CD4-positive, alpha-beta memory T cell (primary cell): ENCODE data around the gene NSUN6. TPM values are rescaled to one million over a fixed set of nuclear protein-coding genes. Genes with fewer than 3 reads are reported as not detected.

Experiments used
- CTCF ChIA-PET: fragments of 350-600 bp; sonication (Branson Sonifier 250); formaldehyde crosslinking; loops from one replicate; lab custom pipeline; 2021; ENCODE audit warnings: inconsistent platforms; ENCODE audit not compliant: partially characterized antibody; lab: Charles Lee
- POLR2A ChIA-PET: fragments of 350-600 bp; sonication (Branson Sonifier 250); formaldehyde crosslinking; loops from one replicate; lab custom pipeline; 2021; ENCODE audit not compliant: partially characterized antibody; lab: Charles Lee
- DNase-seq, 5 donors: peaks; one replicate each; pipeline versions ENCODE4 v3.0.0 to v3.0.0-alpha.2; 2020 to 2022; ENCODE audit warnings: mixed read lengths in 1 of 5
- H3K27ac ChIP-seq: one replicate; pipeline ENCODE4 v1.7.0; 2013; ENCODE audit warnings: low read depth, low read length
- H3K27me3 ChIP-seq: 2 replicates; pipeline ENCODE4 v1.7.0; 2013; ENCODE audit warnings: mild to moderate bottlenecking, low read length, moderate library complexity; ENCODE audit not compliant: insufficient read depth
- H3K36me3 ChIP-seq: 2 replicates; pipeline ENCODE4 v1.7.0; 2013; ENCODE audit warnings: mild to moderate bottlenecking, low read length, moderate library complexity; ENCODE audit not compliant: insufficient read depth
- H3K4me1 ChIP-seq: 2 replicates; pipeline ENCODE4 v1.7.0; 2013; ENCODE audit warnings: mild to moderate bottlenecking, low read length, moderate library complexity; ENCODE audit not compliant: insufficient read depth
- H3K4me3 ChIP-seq, 2 donors: one replicate each; pipeline ENCODE4 v1.7.0; 2013; ENCODE audit warnings: low read length in 2 of 2, mild to moderate bottlenecking in 1 of 2
- H3K9me3 ChIP-seq, 2 donors: one replicate each; pipeline ENCODE4 v1.7.0; 2013; ENCODE audit warnings: low read length in 2 of 2, control low read depth in 1 of 2; ENCODE audit not compliant: control insufficient read depth in 1 of 2
- H3K27ac Mint-ChIP-seq, 7 donors: one replicate each; pipeline ENCODE4 v1.8.0; 2020 to 2021; ENCODE audit warnings: mixed read lengths in 7 of 7, mild to moderate bottlenecking in 6 of 7, inconsistent platforms in 3 of 7, moderate library complexity in 3 of 7
- H3K27me3 Mint-ChIP-seq, 2 donors: one replicate each; pipeline ENCODE4 v1.8.0; 2020 to 2021; ENCODE audit warnings: mixed read lengths in 2 of 2
- H3K36me3 Mint-ChIP-seq, 2 donors: one replicate each; pipeline ENCODE4 v1.8.0; 2020 to 2021; ENCODE audit warnings: mixed read lengths in 2 of 2, inconsistent platforms in 1 of 2, mild to moderate bottlenecking in 1 of 2
- H3K4me1 Mint-ChIP-seq, 4 donors: one replicate each; pipeline ENCODE4 v1.8.0; 2020 to 2021; ENCODE audit warnings: mixed read lengths in 4 of 4, mild to moderate bottlenecking in 1 of 4
- H3K4me3 Mint-ChIP-seq, 8 donors: one replicate each; pipeline ENCODE4 v1.8.0; 2020 to 2021; ENCODE audit warnings: mixed read lengths in 8 of 8, mild to moderate bottlenecking in 7 of 8, moderate library complexity in 6 of 8, inconsistent platforms in 3 of 8
- H3K9me3 Mint-ChIP-seq, 8 donors: one replicate each; pipeline ENCODE4 v1.8.0; 2020 to 2021; ENCODE audit warnings: mixed read lengths in 8 of 8, mild to moderate bottlenecking in 5 of 8, inconsistent platforms in 3 of 8, moderate library complexity in 1 of 8
- intact Hi-C: fragments of 100-400 bp; cut with micrococcal nuclease; formaldehyde crosslinking; loops from one replicate; pipeline ENCODE4 v1.15.1; 2023
- polyA plus RNA-seq, 2 donors: library from polyadenylated mRNA; unstranded; fragments of 300-500 nt; fragmentation: Illumina TruSeq; gene quantifications; one replicate each; pipeline ENCODE4 v1.2.3, GENCODE V29; 2021
- total RNA-seq, 2 experiments: library from RNA; stranded (reverse); gene quantifications; one replicate each; pipeline ENCODE4 v1.2.3, GENCODE V29; 2021

The NSUN6 gene
- total and polyA plus RNA-seq, 4 experiments from 2014 or later = 5.5 to 43.4 (median 26.1) TPM

DNA sequence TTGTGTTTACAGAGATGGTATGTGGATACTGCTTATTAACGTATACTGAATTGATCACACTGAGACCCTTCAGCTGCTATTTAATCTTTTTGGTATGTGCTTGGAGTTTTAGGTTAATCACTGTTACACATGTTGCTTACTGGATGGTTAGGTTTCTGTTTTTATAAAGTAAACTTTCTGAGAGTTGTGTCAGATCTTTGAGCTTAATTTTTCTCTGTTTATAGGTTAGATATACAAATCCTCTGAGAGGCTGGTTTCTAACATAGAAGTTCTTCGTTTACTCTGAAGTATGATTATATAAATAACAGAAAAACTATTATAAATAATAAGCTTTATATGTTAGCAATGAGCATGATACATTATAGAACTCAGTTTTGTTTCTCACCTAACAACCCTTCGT, 123.1 kb downstream of the NSUN6 start:
- Histone ChIP-seq H3K36me3 (no peaks in the 10 kb centered on the region), H3K9me3 (no peaks in the 10 kb centered on the region), H3K27me3 (no peaks in the 10 kb centered on the region), H3K4me1 (no peaks in the 10 kb centered on the region), H3K27ac (no peak overlapping the region), H3K4me3 (no peak overlapping the region)
- no peak for DNase-seq
- H3K4me1 Mint-ChIP-seq = no peaks in the 10 kb centered on the region
- H3K9me3 Mint-ChIP-seq = peaks cover 0 to 4% (median 0%) of the 10 kb centered on the region in 8 donors
- no peaks in the 10 kb centered on the region for H3K27me3 Mint-ChIP-seq
- no peak overlapping the region for H3K4me3 Mint-ChIP-seq
- CTCF ChIA-PET = no interaction called here
- intact Hi-C loops = no loop called here
- peaks cover 20 to 37% of the 10 kb centered on the region in 2 donors for H3K36me3 Mint-ChIP-seq
- H3K27ac Mint-ChIP-seq = no peak overlapping the region
- POLR2A ChIA-PET = no interaction called here

DNA sequence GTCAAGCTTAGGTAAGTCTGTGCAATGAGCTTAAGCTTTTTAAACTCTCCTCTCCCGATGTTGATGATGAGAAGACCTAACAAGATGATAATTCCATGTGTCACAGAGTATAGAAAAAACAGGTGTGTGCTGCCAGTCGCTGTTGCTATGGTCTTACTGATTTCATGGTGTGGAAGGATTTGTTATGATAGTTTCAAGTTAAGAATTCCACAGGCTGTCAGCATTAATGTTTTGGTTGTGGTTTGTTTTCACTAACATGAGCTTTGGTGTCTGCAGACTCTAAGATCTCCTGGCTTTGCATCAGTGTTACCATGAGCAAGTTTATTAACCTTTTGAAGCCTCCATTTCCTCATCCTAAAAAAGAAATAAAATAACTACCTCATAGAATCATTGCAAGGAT, 123.7 kb downstream of the NSUN6 start:
- Histone ChIP-seq H3K4me3 (no peak overlapping the region), H3K27me3 (no peaks in the 10 kb centered on the region), H3K4me1 (no peaks in the 10 kb centered on the region), H3K9me3 (no peaks in the 10 kb centered on the region), H3K27ac (no peak overlapping the region), H3K36me3 (no peaks in the 10 kb centered on the region)
- ChIA-PET POLR2A (no interaction called here), CTCF (no interaction called here)
- peak overlapping the region in 1 of 7 donors; percentile 20 for H3K27ac Mint-ChIP-seq
- H3K4me1 Mint-ChIP-seq = no peaks in the 10 kb centered on the region
- H3K9me3 Mint-ChIP-seq = peaks cover 0 to 4% (median 0%) of the 10 kb centered on the region in 8 donors
- intact Hi-C loops = no loop called here
- no peak for DNase-seq
- no peaks in the 10 kb centered on the region for H3K27me3 Mint-ChIP-seq
- no peak overlapping the region for H3K4me3 Mint-ChIP-seq
- peaks cover 20 to 34% of the 10 kb centered on the region in 2 donors for H3K36me3 Mint-ChIP-seq

GRCh38 chr10:18523858-18524257, 127.5 kb downstream of the NSUN6 start:
- Mint-ChIP-seq H3K4me1 (no peaks in the 10 kb centered on the region), H3K9me3 (peaks cover 0 to 4% (median under 1%) of the 10 kb centered on the region in 8 donors), H3K36me3 (peaks cover 3 to 20% of the 10 kb centered on the region in 2 donors), H3K27ac (no peak overlapping the region), H3K27me3 (peaks cover 0 to 1% of the 10 kb centered on the region in 2 donors), H3K4me3 (no peak overlapping the region)
- ChIA-PET POLR2A (no interaction called here), CTCF (no interaction called here)
- intact Hi-C loops = no loop called here
- H3K36me3 ChIP-seq = no peaks in the 10 kb centered on the region
- H3K27ac ChIP-seq = no peak overlapping the region
- no peak for DNase-seq
- H3K4me3 ChIP-seq = no peak overlapping the region
- no peaks in the 10 kb centered on the region for H3K4me1 ChIP-seq
- H3K27me3 ChIP-seq = no peaks in the 10 kb centered on the region
- H3K9me3 ChIP-seq = no peaks in the 10 kb centered on the region

GRCh38 chr10:18523025-18523424, 128.4 kb downstream of the NSUN6 start:
- peaks cover 0 to 1% of the 10 kb centered on the region in 2 donors for H3K27me3 Mint-ChIP-seq
- no peaks in the 10 kb centered on the region for H3K27me3 ChIP-seq
- POLR2A ChIA-PET = no interaction called here
- no peak overlapping the region for H3K4me3 ChIP-seq
- H3K4me3 Mint-ChIP-seq = no peak overlapping the region
- no peak overlapping the region for H3K27ac Mint-ChIP-seq
- peaks cover 3 to 20% of the 10 kb centered on the region in 2 donors for H3K36me3 Mint-ChIP-seq
- no peaks in the 10 kb centered on the region for H3K4me1 Mint-ChIP-seq
- H3K9me3 ChIP-seq = no peaks in the 10 kb centered on the region
- no peaks in the 10 kb centered on the region for H3K4me1 ChIP-seq
- no peak for DNase-seq
- no peak overlapping the region for H3K27ac ChIP-seq
- peaks cover 0 to 4% (median under 1%) of the 10 kb centered on the region in 8 donors for H3K9me3 Mint-ChIP-seq
- CTCF ChIA-PET = interaction anchor here (0.7 kb wide), 1 partner anchor 328 kb away, joined by 4 read pairs; no protein-coding TSS in a partner anchor
- H3K36me3 ChIP-seq = no peaks in the 10 kb centered on the region
- intact Hi-C loops = no loop called here

GRCh38 chr10:18516851-18517250, 134.5 kb downstream of the NSUN6 start:
- CTCF ChIA-PET = no interaction called here
- H3K27ac Mint-ChIP-seq = no peak overlapping the region
- Histone ChIP-seq H3K9me3 (no peaks in the 10 kb centered on the region), H3K27ac (no peak overlapping the region), H3K4me3 (no peak overlapping the region), H3K36me3 (no peaks in the 10 kb centered on the region), H3K4me1 (no peaks in the 10 kb centered on the region), H3K27me3 (no peaks in the 10 kb centered on the region)
- peaks cover 13 to 27% of the 10 kb centered on the region in 2 donors for H3K36me3 Mint-ChIP-seq
- H3K4me1 Mint-ChIP-seq = peaks cover 0 to 3% (median 0%) of the 10 kb centered on the region in 4 donors
- H3K9me3 Mint-ChIP-seq = peaks cover 2 to 18% (median 15%) of the 10 kb centered on the region in 8 donors
- POLR2A ChIA-PET = no interaction called here
- intact Hi-C loops = no loop called here
- peaks cover 0 to 1% of the 10 kb centered on the region in 2 donors for H3K27me3 Mint-ChIP-seq
- no peak for DNase-seq
- H3K4me3 Mint-ChIP-seq = no peak overlapping the region

GRCh38 chr10:18514537-18514936, 136.8 kb downstream of the NSUN6 start:
- ChIA-PET CTCF (no interaction called here), POLR2A (no interaction called here)
- Mint-ChIP-seq H3K4me1 (peaks cover 0 to 3% (median 0%) of the 10 kb centered on the region in 4 donors), H3K27me3 (no peaks in the 10 kb centered on the region), H3K36me3 (peaks cover 13 to 18% of the 10 kb centered on the region in 2 donors), H3K27ac (no peak overlapping the region), H3K4me3 (no peak overlapping the region), H3K9me3 (peaks cover 0 to 29% (median 16%) of the 10 kb centered on the region in 8 donors)
- no peak overlapping the region for H3K4me3 ChIP-seq
- H3K27ac ChIP-seq = no peak overlapping the region
- no peaks in the 10 kb centered on the region for H3K36me3 ChIP-seq
- intact Hi-C loops = no loop called here
- no peaks in the 10 kb centered on the region for H3K27me3 ChIP-seq
- H3K4me1 ChIP-seq = no peaks in the 10 kb centered on the region
- DNase-seq = no peak
- H3K9me3 ChIP-seq = no peaks in the 10 kb centered on the region

DNA sequence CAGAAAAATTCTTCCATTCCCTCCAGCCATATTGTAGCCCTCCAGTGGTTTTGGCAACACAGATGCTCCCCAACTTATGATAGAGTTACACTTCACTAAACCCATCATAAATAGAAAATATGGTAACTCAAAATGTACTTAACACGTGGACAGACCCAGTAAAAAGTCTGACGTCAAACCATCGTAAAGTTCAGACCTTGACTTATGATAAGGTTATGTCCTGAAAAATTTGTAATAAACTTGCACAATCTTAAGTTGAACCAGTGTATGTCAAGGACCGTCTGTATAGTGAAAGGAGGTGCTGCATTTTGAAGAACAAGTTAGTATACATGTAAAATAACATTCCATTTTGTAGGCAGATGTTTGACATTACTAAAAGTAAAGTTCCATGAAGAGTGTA, 142.8 kb downstream of the NSUN6 start:
- H3K4me1 ChIP-seq = no peaks in the 10 kb centered on the region
- intact Hi-C loops = no loop called here
- H3K27me3 ChIP-seq = no peaks in the 10 kb centered on the region
- Mint-ChIP-seq H3K9me3 (peaks cover 0 to 24% (median 12%) of the 10 kb centered on the region in 8 donors), H3K4me1 (no peaks in the 10 kb centered on the region), H3K36me3 (peaks cover 9 to 12% of the 10 kb centered on the region in 2 donors), H3K4me3 (no peak overlapping the region), H3K27me3 (peaks cover 3 to 6% of the 10 kb centered on the region in 2 donors), H3K27ac (no peak overlapping the region)
- ChIA-PET POLR2A (no interaction called here), CTCF (no interaction called here)
- no peak for DNase-seq
- H3K36me3 ChIP-seq = no peaks in the 10 kb centered on the region
- no peaks in the 10 kb centered on the region for H3K9me3 ChIP-seq
- H3K27ac ChIP-seq = no peak overlapping the region
- no peak overlapping the region for H3K4me3 ChIP-seq
